HFFc6 (cell line): ENCODE results near the gene ZSCAN21. TPM values are rescaled to one million over a fixed set of nuclear protein-coding genes. Genes with fewer than 3 reads are reported as not detected.

Source experiments
- DNase-seq: peaks from one replicate; pipeline ENCODE4 v3.0.0-alpha.2; 2018
- H3K27ac Mint-ChIP-seq: 2 replicates; pipeline ENCODE4 v1.8.0; 2020; ENCODE audit warnings: mild to moderate bottlenecking, mixed read lengths
- H3K27me3 Mint-ChIP-seq: 2 replicates; pipeline ENCODE4 v1.8.0; 2021; ENCODE audit warnings: mild to moderate bottlenecking, moderate library complexity, mixed read lengths; ENCODE audit not compliant: insufficient read depth
- H3K36me3 Mint-ChIP-seq: 2 replicates; pipeline ENCODE4 v1.8.0; 2021; ENCODE audit warnings: low read depth, mixed read lengths
- H3K4me1 Mint-ChIP-seq: 2 replicates; pipeline ENCODE4 v1.8.0; 2020; ENCODE audit warnings: low read depth, mixed read lengths
- H3K4me3 Mint-ChIP-seq: 2 replicates; pipeline ENCODE4 v1.8.0; 2020; ENCODE audit warnings: mild to moderate bottlenecking, moderate library complexity, mixed read lengths
- H3K9me3 Mint-ChIP-seq: 2 replicates; pipeline ENCODE4 v1.8.0; 2020; ENCODE audit warnings: mild to moderate bottlenecking, mixed read lengths
- CTCF ChIP-seq: fragments of 200-600 bp; sonication (generic); IDR thresholded peaks from 2 replicates; pipeline ENCODE4 v1.5.0; 2021; ENCODE audit warnings: antibody characterized with exemption, mild to moderate bottlenecking
- total RNA-seq, 6 experiments: library from RNA; stranded (reverse); fragmentation: NEBNext Ultra II Directional; extraction: Animal tissue kit (Norgen Biotek cat#: 25700); gene quantifications; 2 replicates in 1 of 6; 3 replicates in 5 of 6; pipeline ENCODE4 v1.2.3, GENCODE V29; 2021

Gene ZSCAN21
- total RNA-seq, 6 experiments from 2014 or later = 8.2 to 9.8 (median 9.2) TPM

- Mint-ChIP-seq H3K27ac (no peak overlapping the region), H3K36me3 (peaks cover 51% of the 10 kb centered on the region), H3K4me3 (no peak overlapping the region), H3K9me3 (peaks cover 25% of the 10 kb centered on the region), H3K27me3 (peaks cover 1% of the 10 kb centered on the region; the same call in 1 of the 2 replicates), H3K4me1 (peaks cover 7% of the 10 kb centered on the region)
- TF ChIP-seq CTCF = no peak
- no peak for DNase-seq
These were observed 17.4 kb downstream of the ZSCAN21 start for GRCh38 chr7:100066953-100067352.

- no peak for DNase-seq
- Mint-ChIP-seq H3K4me1 (peaks cover 7% of the 10 kb centered on the region), H3K9me3 (peaks cover 45% of the 10 kb centered on the region), H3K27me3 (peaks cover 4% of the 10 kb centered on the region; the same call in 1 of the 2 replicates), H3K27ac (no peak overlapping the region), H3K36me3 (peaks cover 69% of the 10 kb centered on the region), H3K4me3 (no peak overlapping the region)
- no peak for TF ChIP-seq CTCF
These were observed 20.4 kb downstream of the ZSCAN21 start for GRCh38 chr7:100069991-100070390.

- peaks cover 73% of the 10 kb centered on the region for H3K36me3 Mint-ChIP-seq
- peaks cover 45% of the 10 kb centered on the region for H3K9me3 Mint-ChIP-seq
- no peak overlapping the region for H3K27ac Mint-ChIP-seq
- no peak for DNase-seq
- no peak overlapping the region for H3K4me3 Mint-ChIP-seq
- no peaks in the 10 kb centered on the region for H3K4me1 Mint-ChIP-seq
- no peak for TF ChIP-seq CTCF
- peaks cover 4% of the 10 kb centered on the region; the same call in 1 of the 2 replicates for H3K27me3 Mint-ChIP-seq
These were observed 21.6 kb downstream of the ZSCAN21 start for GRCh38 chr7:100071018-100071723.

GRCh38 chr7:100072462-100072861, 22.9 kb downstream of the ZSCAN21 start:
- peaks cover 82% of the 10 kb centered on the region for H3K36me3 Mint-ChIP-seq
- no peak for TF ChIP-seq CTCF
- H3K4me3 Mint-ChIP-seq = no peak overlapping the region
- H3K27ac Mint-ChIP-seq = no peak overlapping the region
- H3K4me1 Mint-ChIP-seq = no peaks in the 10 kb centered on the region; the same call in 1 of the 2 replicates
- no peak for DNase-seq
- peaks cover 45% of the 10 kb centered on the region for H3K9me3 Mint-ChIP-seq
- H3K27me3 Mint-ChIP-seq = peaks cover 4% of the 10 kb centered on the region; the same call in 1 of the 2 replicates

GRCh38 chr7:100074841-100075240, 25.3 kb downstream of the ZSCAN21 start:
- H3K36me3 Mint-ChIP-seq = peaks cover 83% of the 10 kb centered on the region
- peaks cover 12% of the 10 kb centered on the region for H3K4me1 Mint-ChIP-seq
- peaks cover 4% of the 10 kb centered on the region; the same call in 1 of the 2 replicates for H3K27me3 Mint-ChIP-seq
- no peak overlapping the region for H3K4me3 Mint-ChIP-seq
- DNase-seq = no peak
- no peak overlapping the region for H3K27ac Mint-ChIP-seq
- TF ChIP-seq CTCF = no peak
- peaks cover 42% of the 10 kb centered on the region for H3K9me3 Mint-ChIP-seq
